Measurements from ENCODE around the gene C17orf67.

C17orf67 gene

DNA sequence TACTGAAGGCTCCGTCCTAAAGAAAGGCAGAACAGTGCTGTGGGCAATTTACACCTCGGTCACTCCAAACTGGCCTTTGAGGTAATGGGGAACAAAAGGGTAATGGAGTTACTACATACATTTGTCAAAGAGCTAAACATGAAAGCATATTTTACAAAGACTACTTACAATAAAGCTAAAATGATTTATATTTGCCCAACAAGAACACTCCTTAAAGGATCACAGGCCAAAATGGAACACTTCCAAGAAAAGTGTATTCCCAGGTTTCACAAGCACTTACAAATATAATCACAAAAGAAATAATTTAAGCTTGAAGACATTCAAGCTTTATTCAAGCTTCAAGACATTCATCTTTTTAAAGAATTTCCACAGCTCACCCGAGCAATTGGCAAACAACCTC is 29.3 kb downstream of the C17orf67 start:
- no peak for DNase-seq

DNA sequence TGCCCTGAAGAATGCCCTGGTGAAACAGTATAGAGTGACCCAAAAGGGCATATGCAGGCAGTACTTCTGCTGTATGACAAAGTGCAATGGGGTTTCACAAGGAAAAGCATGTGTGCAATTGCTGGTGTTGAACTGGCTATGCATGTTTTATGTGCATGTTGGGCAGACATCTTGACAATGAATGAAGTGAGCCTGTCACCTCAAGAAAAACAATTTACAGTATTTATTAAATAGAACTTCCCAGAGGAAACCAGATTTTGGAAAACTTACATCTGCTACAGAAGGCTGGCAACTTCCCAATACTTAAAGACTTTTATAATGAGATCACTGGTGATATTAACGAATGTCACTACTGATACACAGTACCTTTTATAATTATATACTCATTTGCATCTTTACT is 30.6 kb downstream of the C17orf67 start:
- no peak for DNase-seq

DNA sequence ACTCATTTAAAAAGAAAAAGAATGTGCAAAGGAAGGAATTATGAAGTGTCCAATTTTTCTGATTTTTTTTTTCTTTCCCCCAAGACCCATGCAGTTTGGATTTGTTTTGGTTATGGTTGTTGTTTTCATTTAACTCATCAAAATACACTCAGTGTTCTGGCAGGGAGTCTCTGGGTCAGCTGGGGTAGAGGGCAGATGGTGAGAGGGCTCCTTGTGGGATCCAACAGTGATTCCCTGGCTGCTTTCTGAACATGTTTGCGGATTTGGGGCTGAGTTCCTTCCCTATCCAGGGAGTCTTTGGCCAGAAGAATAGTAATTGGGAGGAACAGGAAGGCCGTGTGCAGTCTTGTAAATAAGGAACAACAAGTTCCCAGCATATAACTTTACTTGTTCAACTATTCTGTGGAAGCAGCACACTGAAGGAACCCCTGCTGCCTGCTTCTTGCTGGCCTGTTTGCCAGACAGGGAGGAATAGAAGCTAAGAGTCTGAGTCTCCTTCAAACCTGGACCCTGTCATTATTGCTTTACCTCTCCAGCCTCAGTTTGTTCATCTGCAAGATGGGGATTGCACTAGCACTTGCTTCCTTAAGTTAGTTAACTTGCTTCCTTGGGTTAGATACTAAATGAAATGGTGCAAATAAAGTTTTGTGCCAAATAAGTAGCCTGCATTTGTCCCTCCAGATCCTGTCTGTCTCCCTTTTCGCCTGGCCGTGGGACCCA is 32.1 kb downstream of the C17orf67 start:
- no peak for DNase-seq

DNA sequence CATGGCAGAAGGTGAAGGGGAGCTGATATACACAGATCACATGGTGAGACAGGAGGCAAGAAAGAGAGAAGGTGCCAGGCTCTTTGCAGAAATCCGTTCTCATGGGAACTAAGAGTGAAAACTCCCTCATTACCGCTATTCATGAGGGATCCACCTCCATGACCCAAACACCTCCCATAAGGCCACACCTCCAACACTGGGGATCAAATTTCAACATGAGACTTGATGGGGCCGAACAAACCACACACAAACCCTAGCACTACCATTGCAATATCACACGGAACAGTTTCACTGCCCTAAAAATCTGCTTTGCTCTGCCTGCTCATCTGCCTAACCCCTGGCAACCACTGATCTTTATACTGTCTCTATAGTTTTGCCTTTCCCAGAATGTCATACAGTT is 34.8 kb downstream of the C17orf67 start:
- DNase-seq: no peak

DNA sequence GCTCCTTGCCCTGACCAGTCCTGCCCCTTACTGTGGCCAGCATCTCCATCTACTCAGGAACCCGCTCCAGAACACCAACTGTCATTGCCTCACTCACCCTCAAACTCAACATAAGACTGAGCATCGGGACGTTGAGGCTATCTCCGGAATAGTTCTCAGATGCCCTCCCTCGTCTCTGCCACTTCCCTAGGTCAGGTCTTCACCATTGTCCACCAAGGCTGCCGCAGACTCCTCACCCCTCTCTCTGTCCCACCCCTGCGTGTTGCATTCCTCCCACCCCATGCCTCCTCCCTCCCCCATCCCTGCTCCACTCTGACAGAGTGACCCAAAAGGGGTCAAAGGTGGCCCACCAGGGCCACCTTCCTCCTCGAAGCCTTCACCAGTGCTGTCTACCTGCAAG is 37.2 kb downstream of the C17orf67 start:
- no peak for DNase-seq

DNA sequence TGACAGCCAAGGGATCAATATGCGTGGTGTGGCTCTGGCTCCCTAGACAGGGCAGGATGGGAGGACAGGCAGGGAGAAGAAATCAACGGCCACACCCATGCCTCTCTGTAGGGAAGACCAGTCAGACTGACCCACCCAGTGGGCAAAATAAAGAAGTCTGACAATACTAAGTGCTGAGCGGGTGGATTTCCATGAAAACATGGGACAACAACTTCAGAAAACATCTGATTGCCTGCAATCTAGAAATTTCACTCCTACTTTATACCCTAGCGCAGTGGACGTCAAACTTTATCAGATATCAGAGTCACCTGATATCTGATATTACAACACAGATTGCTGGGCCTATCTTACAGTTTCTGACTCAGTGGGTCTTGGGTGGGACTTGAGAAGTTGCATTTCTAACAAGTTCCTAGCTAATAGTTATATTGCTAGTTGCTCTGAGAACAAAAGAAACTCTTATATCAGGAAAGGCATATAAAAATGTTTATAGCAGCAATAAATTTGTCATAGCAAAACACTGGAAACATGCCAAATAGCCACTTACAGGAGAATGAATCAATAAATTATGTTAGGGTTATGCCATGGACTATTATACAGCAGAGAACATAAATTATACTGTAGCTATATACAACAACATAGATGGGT is 38.4 kb downstream of the C17orf67 start:
- no peak for DNase-seq

DNA sequence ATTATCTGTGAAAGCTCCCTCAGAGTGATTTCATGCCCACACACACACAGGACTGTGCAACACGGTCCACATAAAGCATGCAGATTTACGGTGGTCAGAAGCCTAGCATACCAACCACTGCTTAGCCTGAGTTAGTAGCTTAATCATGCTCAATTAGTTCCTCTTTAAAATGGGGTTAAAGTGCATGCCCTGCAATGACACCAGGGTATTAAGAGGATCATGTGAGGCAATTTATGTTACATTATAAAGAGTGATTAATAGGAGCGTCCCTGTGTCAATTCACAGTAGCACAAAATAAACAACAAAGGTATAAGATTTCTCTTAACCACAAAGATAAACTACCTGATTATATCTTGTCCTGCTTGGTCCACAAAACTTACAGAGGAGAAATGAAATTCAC is 39.8 kb downstream of the C17orf67 start:
- no peak for DNase-seq

DNA sequence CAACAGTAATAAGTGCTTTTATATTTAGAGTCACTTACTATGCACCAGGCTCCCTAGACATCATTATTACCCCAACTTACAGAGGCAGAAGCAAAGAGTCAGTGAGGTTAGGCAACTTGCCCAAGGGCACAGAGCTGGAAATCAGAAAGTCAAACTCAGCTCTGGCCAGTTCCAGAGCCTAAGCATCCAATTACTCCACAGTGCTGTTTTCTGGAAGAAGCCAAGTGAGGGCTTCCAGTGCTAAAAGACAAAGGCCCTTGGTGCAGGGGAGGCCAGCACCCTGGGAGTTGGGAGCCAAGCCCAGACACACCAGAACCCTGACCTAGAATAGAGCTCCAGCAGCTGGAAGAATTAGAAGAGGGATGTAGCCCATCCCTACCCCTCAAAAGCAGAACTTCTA is 40.2 kb downstream of the C17orf67 start:
- no peak for DNase-seq

DNA sequence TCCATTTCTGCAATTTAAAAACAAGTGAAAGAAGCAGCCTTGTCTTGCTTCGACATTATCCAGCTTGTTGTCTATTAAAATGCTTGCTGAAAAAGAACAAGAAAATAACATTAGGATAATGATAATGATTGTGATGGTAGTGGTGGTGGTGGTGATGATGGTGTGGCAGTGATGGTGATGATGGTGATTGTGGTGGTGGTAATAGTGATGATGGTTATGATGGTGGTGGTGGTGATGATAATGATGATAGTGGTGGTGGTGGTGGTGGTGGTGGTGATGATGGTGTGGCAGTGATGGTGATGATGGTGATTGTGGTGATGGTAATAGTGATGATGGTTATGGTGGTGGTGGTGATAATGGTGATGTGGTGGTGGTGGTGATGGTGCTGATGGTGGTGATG is 41.5 kb downstream of the C17orf67 start:
- DNase-seq: no peak

DNA sequence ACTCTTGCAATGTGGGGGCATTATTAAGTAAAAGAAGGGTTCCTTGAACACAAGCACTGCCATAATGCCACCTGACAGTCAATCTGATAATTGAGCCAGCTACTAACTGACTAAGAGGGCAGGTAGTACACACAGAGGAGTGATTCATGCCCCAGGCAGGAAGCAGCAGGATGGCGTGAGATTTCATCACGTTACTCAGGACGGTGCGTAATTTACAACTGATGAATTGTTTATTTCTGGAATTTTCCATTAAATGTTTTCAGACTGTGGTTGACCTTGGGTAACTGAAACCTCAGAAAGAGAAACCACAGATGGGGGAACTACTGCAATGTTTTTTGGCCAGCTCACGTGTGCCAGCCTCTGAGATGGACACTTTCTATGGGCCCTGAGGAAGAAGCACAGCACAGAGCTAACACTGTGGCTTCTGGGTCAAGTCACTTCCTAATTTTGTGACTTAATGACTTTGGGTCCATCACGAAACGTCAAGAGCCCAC is 46.7 kb downstream of the C17orf67 start:
- DNase-seq: no peak

DNA sequence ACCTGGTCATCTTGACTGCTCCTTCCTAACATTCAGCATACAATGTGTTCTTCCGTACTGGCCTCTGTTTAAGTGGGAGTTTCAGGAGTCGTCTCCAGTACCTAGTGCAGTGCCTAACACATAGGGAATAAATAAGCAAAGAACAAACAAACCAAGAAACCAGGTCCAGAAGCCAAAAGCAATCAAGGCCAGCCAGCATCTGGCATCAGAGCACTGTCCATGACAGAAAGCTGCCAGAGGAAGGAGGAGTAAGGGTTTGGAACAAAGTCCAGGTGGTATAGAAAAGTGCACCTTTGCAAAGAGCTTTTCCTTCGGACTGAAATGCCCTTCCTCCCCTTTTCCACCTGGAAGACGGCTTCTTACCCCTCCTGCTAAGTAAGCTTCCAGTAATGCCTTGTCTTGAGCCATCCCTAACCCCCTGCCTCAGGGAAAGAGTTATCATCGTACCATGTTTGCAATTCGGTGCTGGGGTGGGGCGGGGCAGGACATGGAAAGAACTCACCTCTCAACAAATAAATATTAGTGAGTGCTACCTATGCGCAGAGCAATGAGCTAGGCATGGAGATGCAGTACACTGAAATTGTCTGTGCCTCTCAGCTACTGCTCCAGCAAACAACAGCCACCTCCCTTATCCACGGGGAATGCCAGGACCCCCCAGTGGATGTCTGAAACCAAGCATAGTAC is 47.6 kb downstream of the C17orf67 start:
- no peak for DNase-seq

DNA sequence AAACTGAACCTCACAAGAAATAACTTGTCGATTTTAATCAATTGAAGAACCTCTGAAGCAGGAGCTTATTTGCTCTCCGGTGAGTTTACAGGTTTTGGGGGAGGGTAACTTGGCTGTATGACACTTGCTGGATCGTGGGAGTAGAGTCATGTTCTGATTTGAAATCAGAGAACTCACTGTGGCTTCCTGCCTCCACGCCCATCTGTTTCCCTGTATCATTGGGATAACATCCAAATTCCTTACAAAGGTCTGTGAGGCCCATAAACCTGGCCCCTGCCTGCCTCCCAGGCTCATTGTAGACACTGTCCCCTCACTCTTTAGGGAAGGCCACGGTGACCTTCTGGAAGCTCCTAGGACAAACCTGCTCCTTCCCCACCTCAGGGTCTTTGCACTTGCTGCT is 48.3 kb downstream of the C17orf67 start:
- no peak for DNase-seq

DNA sequence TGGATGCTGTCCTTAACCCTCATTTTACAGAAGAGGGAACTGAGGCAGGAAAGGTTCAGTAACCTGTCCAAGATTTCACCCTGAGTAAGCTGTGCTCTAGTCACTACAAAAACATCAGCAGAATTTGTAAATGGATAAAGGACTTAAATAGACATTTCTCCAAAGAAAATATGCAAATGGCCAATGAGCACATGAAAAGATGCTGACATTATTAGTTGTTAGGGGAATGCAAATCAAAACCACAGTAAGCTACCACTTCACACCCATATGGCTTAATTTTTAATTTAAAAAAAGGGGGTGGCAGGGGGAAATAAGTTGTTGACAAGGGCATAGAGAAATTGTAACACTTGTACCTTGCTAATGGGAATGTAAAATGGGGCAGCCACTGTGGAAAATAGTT is 51.4 kb downstream of the C17orf67 start:
- no peak for DNase-seq

DNA sequence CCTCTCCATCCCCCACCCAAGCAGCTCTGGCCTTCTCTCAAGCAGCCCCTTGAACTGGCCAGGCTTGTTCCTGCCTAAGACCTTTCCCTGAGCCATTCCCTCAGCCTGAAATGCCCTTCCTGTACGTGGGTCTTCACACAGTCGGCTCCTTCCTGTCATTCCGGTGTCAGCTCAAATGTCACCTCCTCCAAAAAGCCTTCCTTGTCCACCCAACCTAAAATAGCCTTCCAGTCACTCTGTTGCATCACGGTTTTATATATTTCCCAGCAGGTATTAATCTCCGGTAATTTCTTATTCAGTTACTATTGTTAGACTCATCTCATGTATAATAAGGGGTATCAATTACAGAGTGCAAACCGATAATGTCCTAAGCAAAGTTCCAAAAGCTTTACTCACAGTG is 51.8 kb downstream of the C17orf67 start:
- no peak for DNase-seq

DNA sequence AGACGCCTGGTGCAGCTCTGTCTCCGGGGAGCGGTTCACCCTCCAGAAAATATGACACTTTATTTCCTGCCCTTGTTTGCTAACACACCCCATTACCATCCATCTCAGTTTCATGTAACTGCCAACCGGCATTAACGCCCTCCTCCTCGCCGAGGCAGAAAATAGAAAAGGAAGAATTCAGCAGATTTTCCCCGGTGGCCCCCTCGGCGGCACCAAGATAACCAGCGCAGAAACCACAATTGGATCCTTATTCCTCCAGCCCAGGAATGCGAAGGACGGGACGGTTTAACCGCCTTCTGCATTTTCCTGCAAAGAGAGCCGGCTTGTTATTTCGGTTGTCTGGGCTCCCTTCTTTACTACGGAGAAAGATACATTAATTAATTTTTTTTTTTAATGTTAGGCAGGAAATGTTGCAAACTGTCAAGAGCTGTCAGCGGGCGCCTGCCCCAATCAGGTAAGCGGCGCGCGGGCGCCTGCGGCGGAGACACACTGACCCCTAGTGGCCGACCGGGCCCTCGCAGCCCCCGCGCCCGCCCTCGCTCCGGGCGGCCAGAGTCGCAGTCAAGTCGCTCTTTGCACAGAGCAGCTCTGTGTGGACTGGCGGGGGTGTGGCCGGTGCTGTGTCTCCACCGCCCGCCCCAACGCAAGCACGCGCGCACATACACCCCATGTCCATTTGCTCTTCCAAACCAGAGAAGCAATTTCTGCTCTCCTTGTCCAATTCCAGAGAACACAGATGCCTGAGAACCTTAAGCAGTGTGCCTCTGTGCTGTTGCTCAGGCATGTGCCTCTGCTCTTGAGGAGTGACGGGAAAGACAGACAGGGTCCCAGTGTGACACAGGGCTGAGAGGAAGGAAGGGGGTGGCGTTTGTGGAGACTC is 53.6 kb downstream of the C17orf67 start:
- DNase-seq: peak; percentile 21

DNA sequence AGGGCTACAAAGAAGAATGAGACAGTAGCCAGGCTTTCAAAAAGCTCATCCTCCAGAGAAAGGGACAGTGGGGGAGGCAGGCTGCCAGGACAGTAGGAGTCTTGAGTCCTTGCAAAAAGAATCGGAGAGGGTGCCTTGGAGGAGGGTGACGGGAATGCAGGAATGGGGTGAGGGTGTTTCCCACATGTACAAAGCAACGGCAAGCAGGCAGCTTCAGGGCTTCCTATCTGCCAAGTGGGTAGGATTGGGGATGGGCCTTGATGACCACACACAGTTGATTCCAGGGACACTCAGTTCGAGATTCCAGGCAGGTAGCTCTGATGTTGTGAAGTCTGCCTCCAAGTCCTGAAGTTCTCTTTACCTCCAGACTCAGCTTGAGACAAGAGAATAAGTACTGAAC is 54.4 kb downstream of the C17orf67 start:
- no peak for DNase-seq

DNA sequence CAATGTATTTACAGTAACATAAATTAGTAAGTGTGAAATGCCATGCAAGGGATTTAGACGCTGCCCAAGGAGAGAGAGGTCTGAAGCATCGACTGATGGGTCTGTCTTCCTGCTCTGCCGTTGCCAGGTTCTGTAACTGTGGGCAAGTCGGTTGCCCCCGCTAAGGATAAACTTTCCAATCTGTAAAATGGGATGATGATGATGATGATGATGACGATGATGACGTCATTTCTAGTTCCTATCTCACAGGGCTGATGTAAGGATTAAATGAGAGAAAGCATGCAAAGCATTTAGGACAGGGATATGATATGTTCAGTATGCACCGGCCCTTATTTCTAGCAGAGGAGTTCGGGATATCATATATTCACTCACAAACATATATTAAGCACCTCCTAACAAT is 54.8 kb downstream of the C17orf67 start:
- no peak for DNase-seq

DNA sequence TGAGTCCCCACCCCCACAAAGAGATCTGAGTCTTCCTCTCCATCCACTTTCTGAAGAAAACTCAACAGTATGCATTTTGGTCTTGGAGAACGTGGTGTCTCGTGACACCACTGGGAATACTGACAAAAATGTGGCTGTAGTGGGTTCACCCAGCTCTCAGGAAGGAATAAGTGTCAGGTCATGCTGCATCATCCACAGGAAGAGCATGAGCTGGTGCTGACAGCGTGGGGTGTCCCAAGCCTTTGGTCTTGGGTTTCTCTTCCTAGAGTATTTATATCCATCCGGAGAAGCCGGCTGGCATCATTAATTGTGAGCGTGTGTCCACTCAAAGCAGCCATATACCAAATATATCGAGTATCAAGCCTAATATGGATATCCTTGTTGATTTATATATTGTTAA is 55.9 kb downstream of the C17orf67 start:
- DNase-seq: no peak

DNA sequence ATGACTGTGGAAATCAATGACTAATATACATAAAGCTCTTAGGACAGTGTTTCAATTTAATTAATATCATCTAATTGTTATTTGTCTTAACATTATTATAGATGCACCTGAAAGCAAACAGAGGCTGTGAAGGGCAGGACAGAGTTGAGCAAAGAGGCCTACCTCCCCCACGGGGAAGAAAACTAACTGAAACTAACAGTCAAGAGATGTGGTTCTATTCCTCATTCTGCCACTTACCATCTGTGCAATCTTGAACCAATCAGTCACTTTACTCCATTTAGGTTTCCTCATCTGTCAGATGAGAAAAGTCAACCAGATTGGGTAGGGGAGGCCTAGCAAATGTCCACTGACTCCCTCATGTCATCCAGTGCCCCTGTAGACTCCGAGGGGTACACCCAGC is 59.1 kb downstream of the C17orf67 start:
- DNase-seq: no peak

DNA sequence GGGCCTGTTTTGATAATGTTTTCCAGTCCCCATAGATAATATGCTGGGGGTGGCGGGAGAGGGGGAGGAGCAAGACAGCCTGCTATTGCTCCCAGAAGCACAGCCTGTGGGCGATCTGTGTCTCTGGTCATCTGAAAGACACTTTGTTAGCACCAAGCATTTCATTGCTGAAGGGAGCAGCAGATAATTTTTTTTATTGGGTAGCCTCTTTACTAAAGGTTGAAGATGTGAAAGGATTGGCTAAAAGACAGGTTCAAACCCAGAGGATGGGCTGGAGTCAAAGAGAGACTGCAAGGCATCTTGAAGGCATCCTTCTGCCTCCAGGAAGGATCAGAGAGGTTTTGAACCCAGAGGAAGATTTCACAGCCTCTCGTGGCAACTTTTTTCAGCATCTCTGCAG is 60.6 kb downstream of the C17orf67 start:
- DNase-seq: no peak

DNA sequence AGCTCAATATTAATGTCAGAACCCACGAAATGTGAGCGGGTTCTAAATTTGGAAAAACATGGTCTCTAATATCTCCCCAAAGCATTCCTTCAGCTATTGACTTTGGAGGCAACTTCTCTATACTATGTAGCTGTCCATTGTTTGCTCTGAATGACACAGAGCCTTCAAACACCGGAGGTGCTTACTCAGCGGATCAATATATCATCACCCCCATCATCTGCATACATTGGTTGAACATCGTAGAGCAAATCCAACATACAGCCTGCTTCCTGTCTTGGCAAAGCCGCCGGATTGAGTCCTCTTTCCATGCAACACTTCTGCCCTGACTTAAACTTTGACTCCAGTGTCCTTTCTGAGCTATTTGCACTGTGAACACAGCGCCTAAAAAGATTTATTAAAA is 61.3 kb downstream of the C17orf67 start:
- DNase-seq: no peak

DNA sequence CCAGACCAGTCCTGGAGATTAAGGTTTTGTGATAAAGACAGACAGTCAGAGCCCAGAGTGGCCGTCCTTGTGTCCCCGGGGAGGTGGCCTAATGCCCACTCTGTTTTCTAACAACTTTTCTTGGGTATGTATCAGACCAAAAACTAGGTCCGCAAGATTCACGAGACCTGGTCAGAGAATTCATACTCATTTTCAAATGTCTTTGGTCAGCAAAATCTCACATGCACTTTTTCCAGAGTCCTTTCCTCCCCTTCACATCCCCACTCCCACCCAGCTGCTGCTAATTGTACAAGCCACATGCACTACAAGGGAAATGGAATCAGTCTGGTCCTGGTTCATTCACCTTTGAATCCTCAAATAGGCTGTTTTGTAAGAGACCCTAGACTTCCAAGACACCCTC is 61.7 kb downstream of the C17orf67 start:
- no peak for DNase-seq

DNA sequence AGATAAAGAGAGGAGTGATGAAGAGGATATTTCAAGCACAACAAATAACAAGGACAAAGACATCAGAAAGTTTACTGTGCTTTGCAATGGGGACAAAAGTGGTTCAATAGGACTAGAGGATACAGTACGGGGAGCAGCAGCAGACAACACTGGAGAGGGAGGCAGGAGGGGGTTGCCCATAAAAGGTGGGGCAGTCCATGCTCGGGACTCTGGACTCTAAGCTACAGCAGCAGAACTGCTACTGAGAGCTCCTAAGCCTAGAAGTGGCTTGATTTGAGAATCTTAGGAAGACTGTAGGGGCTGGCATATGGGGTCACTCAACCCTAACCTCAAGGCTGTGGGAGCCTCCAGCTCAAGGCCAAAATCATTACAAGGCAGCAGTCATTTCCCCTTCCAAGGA is 62.2 kb downstream of the C17orf67 start:
- no peak for DNase-seq
